GM23338 (cell line): Measurements from ENCODE around the gene MICALL2. TPM values are rescaled to one million over a fixed set of nuclear protein-coding genes. Genes with fewer than 3 reads are reported as not detected.

Source experiments
- ATAC-seq: fragments of 200-7000 bp; cut with Tn5 transposase; 3 replicates; pipeline ENCODE4 v1.9.1; 2020
- DNase-seq: peaks from one replicate; pipeline ENCODE4 v3.0.0-alpha.2; 2015; ENCODE audit warnings: low spot score
- H2AFZ ChIP-seq: fragments of 200-600 bp; sonication (generic); 2 replicates; pipeline ENCODE4 v1.8.0; 2016; ENCODE audit warnings: antibody characterized with exemption, mild to moderate bottlenecking, moderate library complexity
- H3F3A ChIP-seq: fragments of 200-600 bp; sonication (generic); replicated peaks from 2 replicates; pipeline ENCODE4 v1.8.0; 2017; ENCODE audit warnings: antibody characterized with exemption, mixed run types, low read depth
- H3K27ac ChIP-seq: fragments of 200-600 bp; sonication (generic); 2 replicates; pipeline ENCODE4 v1.6.1; 2016; ENCODE audit warnings: low read depth
- H3K27me3 ChIP-seq: fragments of 200-600 bp; sonication (generic); 2 replicates; pipeline ENCODE4 v1.8.0; 2016; ENCODE audit warnings: mild to moderate bottlenecking, mixed run types, moderate library complexity; ENCODE audit not compliant: insufficient read depth
- H3K36me3 ChIP-seq: fragments of 200-600 bp; sonication (generic); 2 replicates; pipeline ENCODE4 v1.8.0; 2016; ENCODE audit warnings: mild to moderate bottlenecking; ENCODE audit not compliant: insufficient read depth
- H3K4me1 ChIP-seq: fragments of 200-600 bp; sonication (generic); 2 replicates; pipeline ENCODE4 v1.8.0; 2016; ENCODE audit warnings: mild to moderate bottlenecking, moderate library complexity; ENCODE audit not compliant: insufficient read depth
- H3K4me2 ChIP-seq: fragments of 200-600 bp; sonication (generic); 2 replicates; pipeline ENCODE4 v1.7.1; 2017; ENCODE audit warnings: mixed run types
- H3K4me3 ChIP-seq: fragments of 200-600 bp; sonication (generic); 2 replicates; pipeline ENCODE4 v1.6.1; 2016; ENCODE audit warnings: mixed run types
- H3K79me2 ChIP-seq: fragments of 200-600 bp; sonication (generic); replicated peaks from 2 replicates; pipeline ENCODE4 v1.8.0; 2017; ENCODE audit warnings: mild to moderate bottlenecking; ENCODE audit not compliant: insufficient read depth
- H3K9me2 ChIP-seq: fragments of 200-600 bp; sonication (generic); 2 replicates; pipeline ENCODE4 v1.8.0; 2017; ENCODE audit not compliant: insufficient read depth
- H4K20me1 ChIP-seq: fragments of 200-600 bp; sonication (generic); replicated peaks from 2 replicates; pipeline ENCODE4 v1.8.0; 2017; ENCODE audit warnings: mild to moderate bottlenecking; ENCODE audit not compliant: insufficient read depth
- H3K27ac Mint-ChIP-seq: 2 replicates; pipeline ENCODE4 v1.8.0; 2020; ENCODE audit warnings: inconsistent platforms, mild to moderate bottlenecking, moderate library complexity, mixed read lengths
- H3K27me3 Mint-ChIP-seq: 3 replicates; pipeline ENCODE4 v1.8.0; 2022; ENCODE audit warnings: low read depth, mild to moderate bottlenecking, moderate library complexity, mixed read lengths, inconsistent platforms; ENCODE audit not compliant: insufficient read depth, poor library complexity
- H3K36me3 Mint-ChIP-seq: 3 replicates; pipeline ENCODE4 v1.8.0; 2021; ENCODE audit warnings: low read depth, mild to moderate bottlenecking, inconsistent platforms, moderate library complexity, mixed read lengths
- H3K4me1 Mint-ChIP-seq: 3 replicates; pipeline ENCODE4 v1.8.0; 2020; ENCODE audit warnings: mild to moderate bottlenecking, inconsistent platforms, mixed read lengths
- H3K4me3 Mint-ChIP-seq: 3 replicates; pipeline ENCODE4 v1.8.0; 2021; ENCODE audit warnings: moderate library complexity, mild to moderate bottlenecking, inconsistent platforms, mixed read lengths
- H3K9me3 Mint-ChIP-seq: 3 replicates; pipeline ENCODE4 v1.8.0; 2020; ENCODE audit warnings: moderate library complexity, mild to moderate bottlenecking, inconsistent platforms, mixed read lengths
- CTCF ChIP-seq, 2 experiments: fragments of 200-600 bp in 1 of 2; sonication (generic) in 1 of 2; conservative IDR thresholded peaks; 2 replicates each; pipeline versions ENCODE4 v1.5.1 to v1.6.1; 2016 to 2017; ENCODE audit warnings: antibody characterized with exemption in 2 of 2, low read depth in 2 of 2, mild to moderate bottlenecking in 2 of 2, moderate library complexity in 1 of 2
- EZH2 ChIP-seq: fragments of 200-600 bp; sonication (generic); IDR thresholded peaks from one replicate; pipeline ENCODE4 v1.8.0; 2017; ENCODE audit warnings: antibody characterized with exemption, mild to moderate bottlenecking, low read depth; ENCODE audit not compliant: unreplicated experiment
- STAT1 ChIP-seq: IDR thresholded peaks from one replicate; pipeline ENCODE4 v1.6.1; 2016; ENCODE audit warnings: antibody characterized with exemption; ENCODE audit not compliant: unreplicated experiment
- ZNF114 ChIP-seq: fragments of 250-450 bp; sonication (Bioruptor Pico); IDR thresholded peaks from 2 replicates; pipeline ENCODE4 v1.5.0; 2020; ENCODE audit warnings: mild to moderate bottlenecking, moderate library complexity
- polyA plus RNA-seq: library from polyadenylated mRNA; unstranded; fragments of >200 nt; fragmentation: Nextera tagmentation; extraction: Ambion mirVana; gene quantifications from 2 replicates; pipeline ENCODE4 v1.2.1, GENCODE V29; 2016
- total RNA-seq: library from RNA; depleted of rRNA; stranded (reverse); fragments of >200 nt; shearing (Covaris generic); gene quantifications from 2 replicates; pipeline ENCODE4 v1.2.3, GENCODE V29; 2014
- TF ChIP-seq, protein P1 (sequence below): fragments of 250-450 bp; sonication (Bioruptor Pico); IDR thresholded peaks from 2 replicates; pipeline ENCODE4 v1.5.0; 2020; ENCODE audit warnings: mild to moderate bottlenecking, moderate library complexity
- TF ChIP-seq, protein P2 (sequence below): IDR thresholded peaks from one replicate; pipeline ENCODE4 v1.6.1; 2018; ENCODE audit warnings: antibody characterized with exemption; ENCODE audit not compliant: unreplicated experiment

Gene MICALL2
- total and polyA plus RNA-seq, 2 experiments from 2014 or later = 7.0 to 13.0 TPM

GRCh38 chr7:1408466-1408865 is 50.8 kb downstream of the MICALL2 start:
- Histone ChIP-seq H3K79me2 (no peaks in the 10 kb centered on the region), H3F3A (no peaks in the 10 kb centered on the region), H3K36me3 (no peaks in the 10 kb centered on the region), H3K27me3 (peaks cover 8% of the 10 kb centered on the region), H4K20me1 (no peaks in the 10 kb centered on the region), H3K4me2 (no peak overlapping the region), H3K27ac (no peak overlapping the region), H3K4me1 (peaks cover 7% of the 10 kb centered on the region), H3K4me3 (no peak overlapping the region), H3K9me2 (no peaks in the 10 kb centered on the region), H2AFZ (no peak overlapping the region)
- ATAC-seq (no peak), DNase-seq (no peak)
- H3K27ac Mint-ChIP-seq = no peak overlapping the region
- H3K27me3 Mint-ChIP-seq = peaks cover 25% of the 10 kb centered on the region
- H3K36me3 Mint-ChIP-seq = no peaks in the 10 kb centered on the region
- TF ChIP-seq EZH2 (no peak), CTCF (conservative IDR thresholded peaks at IDR 0.05; ENCODE audit: low read depth in 2 of 2) (no peak), ZNF114 (CRISPR knock-in tag) (no peak), STAT1 (no peak)
- TF ChIP-seq, protein P1, sequence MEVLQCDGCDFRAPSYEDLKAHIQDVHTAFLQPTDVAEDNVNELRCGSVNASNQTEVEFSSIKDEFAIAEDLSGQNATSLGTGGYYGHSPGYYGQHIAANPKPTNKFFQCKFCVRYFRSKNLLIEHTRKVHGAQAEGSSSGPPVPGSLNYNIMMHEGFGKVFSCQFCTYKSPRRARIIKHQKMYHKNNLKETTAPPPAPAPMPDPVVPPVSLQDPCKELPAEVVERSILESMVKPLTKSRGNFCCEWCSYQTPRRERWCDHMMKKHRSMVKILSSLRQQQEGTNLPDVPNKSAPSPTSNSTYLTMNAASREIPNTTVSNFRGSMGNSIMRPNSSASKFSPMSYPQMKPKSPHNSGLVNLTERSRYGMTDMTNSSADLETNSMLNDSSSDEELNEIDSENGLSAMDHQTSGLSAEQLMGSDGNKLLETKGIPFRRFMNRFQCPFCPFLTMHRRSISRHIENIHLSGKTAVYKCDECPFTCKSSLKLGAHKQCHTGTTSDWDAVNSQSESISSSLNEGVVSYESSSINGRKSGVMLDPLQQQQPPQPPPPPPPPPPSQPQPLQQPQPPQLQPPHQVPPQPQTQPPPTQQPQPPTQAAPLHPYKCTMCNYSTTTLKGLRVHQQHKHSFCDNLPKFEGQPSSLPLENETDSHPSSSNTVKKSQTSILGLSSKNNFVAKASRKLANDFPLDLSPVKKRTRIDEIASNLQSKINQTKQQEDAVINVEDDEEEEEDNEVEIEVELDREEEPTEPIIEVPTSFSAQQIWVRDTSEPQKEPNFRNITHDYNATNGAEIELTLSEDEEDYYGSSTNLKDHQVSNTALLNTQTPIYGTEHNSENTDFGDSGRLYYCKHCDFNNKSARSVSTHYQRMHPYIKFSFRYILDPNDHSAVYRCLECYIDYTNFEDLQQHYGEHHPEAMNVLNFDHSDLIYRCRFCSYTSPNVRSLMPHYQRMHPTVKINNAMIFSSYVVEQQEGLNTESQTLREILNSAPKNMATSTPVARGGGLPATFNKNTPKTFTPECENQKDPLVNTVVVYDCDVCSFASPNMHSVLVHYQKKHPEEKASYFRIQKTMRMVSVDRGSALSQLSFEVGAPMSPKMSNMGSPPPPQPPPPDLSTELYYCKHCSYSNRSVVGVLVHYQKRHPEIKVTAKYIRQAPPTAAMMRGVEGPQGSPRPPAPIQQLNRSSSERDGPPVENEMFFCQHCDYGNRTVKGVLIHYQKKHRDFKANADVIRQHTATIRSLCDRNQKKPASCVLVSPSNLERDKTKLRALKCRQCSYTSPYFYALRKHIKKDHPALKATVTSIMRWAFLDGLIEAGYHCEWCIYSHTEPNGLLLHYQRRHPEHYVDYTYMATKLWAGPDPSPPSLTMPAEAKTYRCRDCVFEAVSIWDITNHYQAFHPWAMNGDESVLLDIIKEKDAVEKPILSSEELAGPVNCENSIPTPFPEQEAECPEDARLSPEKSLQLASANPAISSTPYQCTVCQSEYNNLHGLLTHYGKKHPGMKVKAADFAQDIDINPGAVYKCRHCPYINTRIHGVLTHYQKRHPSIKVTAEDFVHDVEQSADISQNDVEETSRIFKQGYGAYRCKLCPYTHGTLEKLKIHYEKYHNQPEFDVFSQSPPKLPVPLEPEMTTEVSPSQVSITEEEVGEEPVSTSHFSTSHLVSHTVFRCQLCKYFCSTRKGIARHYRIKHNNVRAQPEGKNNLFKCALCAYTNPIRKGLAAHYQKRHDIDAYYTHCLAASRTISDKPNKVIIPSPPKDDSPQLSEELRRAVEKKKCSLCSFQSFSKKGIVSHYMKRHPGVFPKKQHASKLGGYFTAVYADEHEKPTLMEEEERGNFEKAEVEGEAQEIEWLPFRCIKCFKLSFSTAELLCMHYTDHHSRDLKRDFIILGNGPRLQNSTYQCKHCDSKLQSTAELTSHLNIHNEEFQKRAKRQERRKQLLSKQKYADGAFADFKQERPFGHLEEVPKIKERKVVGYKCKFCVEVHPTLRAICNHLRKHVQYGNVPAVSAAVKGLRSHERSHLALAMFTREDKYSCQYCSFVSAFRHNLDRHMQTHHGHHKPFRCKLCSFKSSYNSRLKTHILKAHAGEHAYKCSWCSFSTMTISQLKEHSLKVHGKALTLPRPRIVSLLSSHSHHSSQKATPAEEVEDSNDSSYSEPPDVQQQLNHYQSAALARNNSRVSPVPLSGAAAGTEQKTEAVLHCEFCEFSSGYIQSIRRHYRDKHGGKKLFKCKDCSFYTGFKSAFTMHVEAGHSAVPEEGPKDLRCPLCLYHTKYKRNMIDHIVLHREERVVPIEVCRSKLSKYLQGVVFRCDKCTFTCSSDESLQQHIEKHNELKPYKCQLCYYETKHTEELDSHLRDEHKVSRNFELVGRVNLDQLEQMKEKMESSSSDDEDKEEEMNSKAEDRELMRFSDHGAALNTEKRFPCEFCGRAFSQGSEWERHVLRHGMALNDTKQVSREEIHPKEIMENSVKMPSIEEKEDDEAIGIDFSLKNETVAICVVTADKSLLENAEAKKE (CRISPR knock-in tag) = no peak
- TF ChIP-seq, protein P2, sequence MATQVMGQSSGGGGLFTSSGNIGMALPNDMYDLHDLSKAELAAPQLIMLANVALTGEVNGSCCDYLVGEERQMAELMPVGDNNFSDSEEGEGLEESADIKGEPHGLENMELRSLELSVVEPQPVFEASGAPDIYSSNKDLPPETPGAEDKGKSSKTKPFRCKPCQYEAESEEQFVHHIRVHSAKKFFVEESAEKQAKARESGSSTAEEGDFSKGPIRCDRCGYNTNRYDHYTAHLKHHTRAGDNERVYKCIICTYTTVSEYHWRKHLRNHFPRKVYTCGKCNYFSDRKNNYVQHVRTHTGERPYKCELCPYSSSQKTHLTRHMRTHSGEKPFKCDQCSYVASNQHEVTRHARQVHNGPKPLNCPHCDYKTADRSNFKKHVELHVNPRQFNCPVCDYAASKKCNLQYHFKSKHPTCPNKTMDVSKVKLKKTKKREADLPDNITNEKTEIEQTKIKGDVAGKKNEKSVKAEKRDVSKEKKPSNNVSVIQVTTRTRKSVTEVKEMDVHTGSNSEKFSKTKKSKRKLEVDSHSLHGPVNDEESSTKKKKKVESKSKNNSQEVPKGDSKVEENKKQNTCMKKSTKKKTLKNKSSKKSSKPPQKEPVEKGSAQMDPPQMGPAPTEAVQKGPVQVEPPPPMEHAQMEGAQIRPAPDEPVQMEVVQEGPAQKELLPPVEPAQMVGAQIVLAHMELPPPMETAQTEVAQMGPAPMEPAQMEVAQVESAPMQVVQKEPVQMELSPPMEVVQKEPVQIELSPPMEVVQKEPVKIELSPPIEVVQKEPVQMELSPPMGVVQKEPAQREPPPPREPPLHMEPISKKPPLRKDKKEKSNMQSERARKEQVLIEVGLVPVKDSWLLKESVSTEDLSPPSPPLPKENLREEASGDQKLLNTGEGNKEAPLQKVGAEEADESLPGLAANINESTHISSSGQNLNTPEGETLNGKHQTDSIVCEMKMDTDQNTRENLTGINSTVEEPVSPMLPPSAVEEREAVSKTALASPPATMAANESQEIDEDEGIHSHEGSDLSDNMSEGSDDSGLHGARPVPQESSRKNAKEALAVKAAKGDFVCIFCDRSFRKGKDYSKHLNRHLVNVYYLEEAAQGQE = no peak
- no peak overlapping the region for H3K4me3 Mint-ChIP-seq
- no peaks in the 10 kb centered on the region for H3K9me3 Mint-ChIP-seq
- peaks cover 6% of the 10 kb centered on the region for H3K4me1 Mint-ChIP-seq
